Body of pancreas (tissue), 4 donors: ENCODE results near the gene ABCB9. TPM values are rescaled to one million over a fixed set of nuclear protein-coding genes. Genes with fewer than 3 reads are reported as not detected.

Source experiments
- ATAC-seq: fragments of 150-250 bp; one replicate; pipeline ENCODE4 v1.9.1; 2016
- DNase-seq, 4 donors: peaks; one replicate each; pipeline ENCODE4 v3.0.0-alpha.2; 2019
- H3K27ac ChIP-seq, 4 donors: fragments of 200-600 bp; sonication (generic); 1 replicate in 3 of 4; 2 replicates in 1 of 4; pipeline versions ENCODE4 v1.5.1 to v1.6.1; 2016 to 2019; ENCODE audit warnings: mild to moderate bottlenecking in 1 of 4, mixed read lengths in 1 of 4, moderate library complexity in 1 of 4
- H3K27me3 ChIP-seq, 2 donors: fragments of 200-600 bp; sonication (generic); one replicate each; pipeline ENCODE4 v1.6.0; 2016; ENCODE audit warnings: mild to moderate bottlenecking in 1 of 2
- H3K36me3 ChIP-seq, 2 donors: fragments of 200-600 bp; sonication (generic); replicated peaks in 1 of 2; 2 replicates each; pipeline ENCODE4 v1.5.1; 2016; ENCODE audit warnings: low read depth in 2 of 2; ENCODE audit not compliant: insufficient read depth in 1 of 2
- H3K4me1 ChIP-seq: fragments of 200-600 bp; sonication (generic); one replicate; pipeline ENCODE4 v1.6.0; 2016
- H3K4me3 ChIP-seq, 2 donors: fragments of 200-600 bp; sonication (generic); 1 replicate in 1 of 2; 2 replicates in 1 of 2; pipeline ENCODE4 v1.5.1; 2016 to 2019
- H3K9me3 ChIP-seq, 3 donors: fragments of 200-600 bp; sonication (generic); 1 replicate in 2 of 3; 2 replicates in 1 of 3; pipeline ENCODE4 v1.5.1; 2016
- CTCF ChIP-seq, 7 experiments: fragments of 450-650 bp in 4 of 7; fragments of 200-600 bp in 3 of 7; sonication (generic) in 3 of 7; IDR thresholded peaks; one replicate each; pipeline ENCODE4 v1.5.1; 2016 to 2019; ENCODE audit warnings: antibody characterized with exemption in 7 of 7
- POLR2A ChIP-seq, 3 donors: fragments of 450-650 bp; IDR thresholded peaks; one replicate each; pipeline ENCODE4 v1.6.1; 2016; ENCODE audit warnings: antibody characterized with exemption in 3 of 3, mild to moderate bottlenecking in 2 of 3
- WGBS, 2 donors: methylation state at CpG; one replicate each; pipeline ENCODE4 v1.1.5; 2017; 5-methylcytosine and 5-hydroxymethylcytosine counted together
- intact Hi-C: fragments of 100-400 bp; cut with DNase I; formaldehyde crosslinking; loops from one replicate; pipeline ENCODE4 v1.15.1; 2023
- total RNA-seq, 2 donors: library from RNA; depleted of rRNA; stranded (reverse); fragments of >200 nt; gene quantifications; one replicate each; pipeline ENCODE4 v1.1.0, GENCODE V29; 2016

ABCB9 gene
- total RNA-seq, 2 donors from 2014 or later: 5.2 to 7.9 TPM

GRCh38 chr12:122976648-122976975 is 10.3 kb upstream of the ABCB9 start:
- no peaks in the 10 kb centered on the region for H3K9me3 ChIP-seq
- H3K36me3 ChIP-seq: no peaks in the 10 kb centered on the region
- peaks cover 61% of the 10 kb centered on the region for H3K4me1 ChIP-seq
- H3K27me3 ChIP-seq: no peaks in the 10 kb centered on the region
- DNase-seq (no peak), ATAC-seq (no peak)
- WGBS, 2 donors: 51 to 57% methylated on average over 3 to 15 of the region's 15 CpGs
- intact Hi-C loops: no loop called here
- peak overlapping the region in 2 of 4 donors; percentile 98 to 100 for H3K27ac ChIP-seq
- no peak overlapping the region for H3K4me3 ChIP-seq
- no peak for TF ChIP-seq CTCF (IDR thresholded peaks at IDR 0.05)
- no peak for TF ChIP-seq POLR2A (IDR thresholded peaks at IDR 0.05)

DNA sequence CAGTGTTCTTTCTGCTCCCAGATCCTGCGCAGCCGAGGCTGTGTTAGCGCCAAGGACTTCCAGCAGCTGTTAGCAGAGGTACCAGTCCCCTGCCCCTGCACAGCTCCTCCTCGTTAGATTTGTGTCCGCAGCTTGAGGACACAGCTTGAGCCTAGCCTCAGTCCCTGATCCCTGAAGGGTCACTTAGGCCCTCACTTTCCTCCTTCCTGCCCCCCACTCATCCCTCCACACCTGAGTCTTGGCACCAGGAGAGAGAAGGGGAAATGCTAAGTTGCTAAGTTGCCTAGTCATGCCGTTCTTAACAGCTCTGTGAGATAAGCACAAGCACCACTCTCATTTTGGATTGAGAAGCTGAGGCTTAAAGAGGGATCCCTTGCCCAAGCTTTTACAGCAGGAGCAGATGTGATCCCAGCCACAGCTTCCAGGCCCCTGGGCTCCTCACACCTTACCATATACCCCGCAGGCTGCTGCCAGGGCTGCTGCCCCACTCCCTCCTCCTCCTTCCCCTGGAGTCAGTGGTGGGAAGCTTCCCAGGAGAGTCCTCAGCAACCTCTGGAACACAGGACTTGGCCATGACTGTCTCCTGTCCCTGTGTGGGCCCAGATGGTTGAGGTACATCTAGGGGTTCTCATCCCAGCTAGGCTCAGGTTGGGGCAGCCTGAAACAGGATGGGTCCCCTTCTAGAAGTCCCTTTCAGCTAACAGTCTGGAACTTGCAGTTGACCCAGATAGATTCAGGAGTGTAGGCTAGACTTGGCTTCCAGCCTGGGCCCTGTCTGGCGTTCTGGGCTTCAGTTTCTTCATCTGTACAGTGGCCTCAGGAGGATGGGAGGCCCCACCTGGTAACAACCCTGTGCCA is 9.8 kb upstream of the ABCB9 start:
- intact Hi-C loops: no loop called here
- ATAC-seq (no peak), DNase-seq (no peak)
- Histone ChIP-seq H3K27ac (peak overlapping the region; percentile 87 to 100 (median 96)), H3K4me1 (peaks cover 55% of the 10 kb centered on the region), H3K36me3 (no peaks in the 10 kb centered on the region), H3K4me3 (peak overlapping the region; percentile 98), H3K9me3 (no peaks in the 10 kb centered on the region), H3K27me3 (no peaks in the 10 kb centered on the region)
- TF ChIP-seq CTCF (IDR thresholded peaks at IDR 0.05): no peak
- TF ChIP-seq POLR2A (IDR thresholded peaks at IDR 0.05): no peak
- WGBS, 2 donors: 0 to 8% methylated on average over 7 to 8 of the region's 8 CpGs

GRCh38 chr12:122974892-122975789 is 8.9 kb upstream of the ABCB9 start, which contains the start of gene OGFOD2:
OGFOD2 (plus strand) TSS chr12:122975244; CDS start chr12:122975252, 8 bp downstream.
- peak; percentile 92 to 95 (median 93) for DNase-seq
- no peaks in the 10 kb centered on the region for H3K27me3 ChIP-seq
- H3K9me3 ChIP-seq: no peaks in the 10 kb centered on the region
- H3K36me3 ChIP-seq: no peaks in the 10 kb centered on the region
- peak within 1 kb of the TSS; percentile 98 for H3K4me3 ChIP-seq
- ATAC-seq: peak; percentile 88
- intact Hi-C loops: no loop called here
- peak; percentile 41 to 78 (median 74) for TF ChIP-seq POLR2A (IDR thresholded peaks at IDR 0.05)
- TF ChIP-seq CTCF (IDR thresholded peaks at IDR 0.05): peak in 1 of 7 experiments; percentile 7
- 0% methylated on average over 17 to 66 of the region's 66 CpGs for WGBS, 2 donors
- peak within 1 kb of the TSS; percentile 87 to 100 (median 96) for H3K27ac ChIP-seq
- peaks cover 52% of the 10 kb centered on the region for H3K4me1 ChIP-seq

DNA sequence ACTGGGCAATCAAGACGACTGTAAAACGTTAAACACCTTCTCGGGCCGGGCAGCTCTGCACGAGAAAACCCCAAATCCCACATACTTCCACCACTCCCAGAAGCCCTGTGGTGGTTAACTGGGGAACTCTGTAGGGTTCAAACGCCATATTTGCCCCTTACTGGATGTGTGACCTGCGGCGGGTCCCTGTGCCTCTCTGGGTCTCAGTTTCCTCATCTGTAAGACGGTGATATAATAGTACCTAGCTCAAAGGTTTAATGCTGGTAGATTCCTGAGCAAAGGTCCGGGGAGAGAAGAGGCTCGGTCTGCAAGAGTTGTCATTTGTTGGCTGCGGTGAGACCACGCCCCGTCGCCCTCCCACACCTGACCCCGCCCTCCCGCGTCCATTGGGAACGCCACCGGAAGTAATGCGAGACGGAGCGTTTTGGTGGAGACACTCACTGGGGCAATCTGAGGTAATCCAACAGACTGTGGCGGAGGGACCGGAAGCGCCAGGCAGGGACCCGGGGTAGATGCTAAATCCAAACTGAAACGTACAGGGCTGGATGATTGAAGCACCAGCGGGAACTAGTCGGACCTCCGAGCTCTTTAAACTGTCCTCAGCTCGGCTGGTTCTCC is 8.1 kb upstream of the ABCB9 start:
- peak in 1 of 7 experiments; percentile 14 for TF ChIP-seq CTCF (IDR thresholded peaks at IDR 0.05)
- no peak for TF ChIP-seq POLR2A (IDR thresholded peaks at IDR 0.05)
- Histone ChIP-seq H3K4me3 (peak overlapping the region; percentile 98), H3K4me1 (peaks cover 48% of the 10 kb centered on the region), H3K36me3 (no peaks in the 10 kb centered on the region), H3K9me3 (no peaks in the 10 kb centered on the region), H3K27ac (peak overlapping the region; percentile 87 to 100 (median 96)), H3K27me3 (no peaks in the 10 kb centered on the region)
- DNase-seq (peak; percentile 98 to 99 (median 99)), ATAC-seq (peak; percentile 94)
- intact Hi-C loops: no loop called here
- WGBS, 2 donors: 0% methylated on average over 17 to 32 of the region's 32 CpGs
